ENCODE results near the gene SCFD2.
"Not testable (repeated sequence)": the region's sequence is repeated elsewhere in the genome, so short reads cannot be mapped to it uniquely, and the experiment has no call there.

The SCFD2 gene

GRCh38 chr4:53340145-53340544 lies 25.7 kb downstream of the SCFD2 start:
- not testable (repeated sequence) for DNase-seq

- DNase-seq: not testable (repeated sequence)
Measured at GRCh38 chr4:53334916-53335315, 30.9 kb downstream of the SCFD2 start.

- no peak for DNase-seq
Measured at GRCh38 chr4:53326535-53326934, 39.3 kb downstream of the SCFD2 start.

- no peak for DNase-seq
Measured at GRCh38 chr4:53322696-53323095, 43.2 kb downstream of the SCFD2 start.

GRCh38 chr4:53321984-53322289 lies 43.9 kb downstream of the SCFD2 start:
- DNase-seq: no peak

GRCh38 chr4:53321151-53321983 lies 44.5 kb downstream of the SCFD2 start:
- no peak for DNase-seq

- no peak for DNase-seq
Measured at GRCh38 chr4:53315300-53315699, 50.6 kb downstream of the SCFD2 start.

GRCh38 chr4:53314252-53314651 lies 51.6 kb downstream of the SCFD2 start:
- DNase-seq: no peak

- DNase-seq: no peak
Measured at GRCh38 chr4:53313510-53313909, 52.4 kb downstream of the SCFD2 start.

- DNase-seq: no peak
Measured at GRCh38 chr4:53309321-53310040, 56.4 kb downstream of the SCFD2 start.

GRCh38 chr4:53307819-53308780 lies 57.8 kb downstream of the SCFD2 start:
- DNase-seq: no peak

GRCh38 chr4:53307210-53307609 lies 58.7 kb downstream of the SCFD2 start:
- no peak for DNase-seq

- DNase-seq: no peak
Measured at GRCh38 chr4:53306729-53307128, 59.1 kb downstream of the SCFD2 start.

- DNase-seq: not testable (repeated sequence)
Measured at GRCh38 chr4:53292209-53292608, 73.7 kb downstream of the SCFD2 start.

- DNase-seq: no peak
Measured at GRCh38 chr4:53281438-53281837, 84.4 kb downstream of the SCFD2 start.

- no peak for DNase-seq
Measured at GRCh38 chr4:53280846-53281245, 85.0 kb downstream of the SCFD2 start.

GRCh38 chr4:53274609-53275268 lies 91.1 kb downstream of the SCFD2 start:
- DNase-seq: no peak

GRCh38 chr4:53273726-53274125 lies 92.1 kb downstream of the SCFD2 start:
- DNase-seq: no peak

GRCh38 chr4:53267026-53267425 lies 98.8 kb downstream of the SCFD2 start:
- DNase-seq: no peak

- DNase-seq: not testable (repeated sequence)
Measured at GRCh38 chr4:53255986-53256385, 109.9 kb downstream of the SCFD2 start.

- DNase-seq: no peak
Measured at GRCh38 chr4:53240573-53240972, 125.3 kb downstream of the SCFD2 start.

- DNase-seq: not testable (repeated sequence)
Measured at GRCh38 chr4:53238352-53238751, 127.5 kb downstream of the SCFD2 start.

- DNase-seq: not testable (repeated sequence)
Measured at GRCh38 chr4:53237811-53238210, 128.1 kb downstream of the SCFD2 start.
